DMS114 treated with DMSO at 0.1 percent for 48 hours (cell line): Measurements from ENCODE around the gene TEX2.
"Not testable (repeated sequence)": the region's sequence is repeated elsewhere in the genome, so short reads cannot be mapped to it uniquely, and the experiment has no call there.

Source experiments
- DNase-seq: peaks from one replicate; lab custom pipeline; 2025; ENCODE audit not compliant: unreplicated experiment; lab: John Stamatoyannopoulos, UW

The TEX2 gene

GRCh38 chr17:64185557-64185956 lies 77.5 kb downstream of the TEX2 start:
- DNase-seq = not testable (repeated sequence)

- no peak for DNase-seq
These were observed 78.0 kb downstream of the TEX2 start for GRCh38 chr17:64185101-64185500.

DNA sequence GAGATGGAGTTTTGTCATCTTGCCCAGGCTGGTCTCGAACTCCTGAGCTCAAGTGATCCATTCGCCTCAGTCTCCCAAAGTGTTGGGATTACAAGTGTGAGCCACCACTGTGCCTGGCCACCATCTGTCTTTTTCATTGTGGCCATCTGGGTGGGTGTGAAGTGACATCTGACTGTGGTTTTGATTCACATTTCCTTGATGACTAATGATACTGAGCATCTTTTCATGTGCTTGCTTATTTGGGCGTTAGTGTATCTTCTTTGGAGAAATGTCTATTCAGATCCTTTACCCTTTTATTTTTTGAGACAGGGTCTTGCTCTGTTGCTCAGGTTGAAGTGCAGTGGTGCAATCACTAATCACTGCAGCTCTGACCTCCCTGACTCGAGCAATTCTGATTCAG lies 79.2 kb downstream of the TEX2 start:
- no peak for DNase-seq

DNA sequence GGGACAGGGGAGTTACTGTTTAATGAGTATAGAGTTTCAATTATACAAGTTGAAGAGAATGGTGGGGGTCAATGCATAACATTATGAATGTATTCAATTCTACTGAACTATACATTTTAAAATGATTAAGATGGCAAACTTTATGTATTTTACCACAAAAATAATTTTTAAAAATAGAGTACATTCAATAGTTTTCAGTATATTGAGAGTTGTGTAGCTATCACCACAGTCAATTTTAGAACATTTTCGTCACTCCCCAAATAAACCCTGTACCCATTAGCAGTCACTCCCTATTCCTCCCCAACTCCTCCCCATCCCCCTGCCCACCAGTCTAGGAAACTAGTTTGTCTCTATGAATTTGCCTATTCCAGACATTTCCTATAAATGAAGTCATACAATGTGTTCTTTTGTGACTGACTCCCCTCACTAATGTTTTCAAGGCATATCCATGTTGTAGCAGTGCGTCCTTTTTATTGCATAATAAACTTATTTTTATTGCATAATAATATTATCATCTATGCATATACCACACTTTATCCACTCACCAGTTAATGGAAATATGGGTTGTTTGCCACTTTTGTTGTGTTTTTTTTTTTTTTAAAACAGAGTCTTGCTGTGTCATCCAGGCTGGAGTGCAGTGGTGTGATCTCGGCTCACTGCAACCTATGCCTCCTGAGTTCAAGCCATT lies 80.6 kb downstream of the TEX2 start:
- DNase-seq = no peak

- DNase-seq = no peak
These were observed 82.7 kb downstream of the TEX2 start for GRCh38 chr17:64180089-64181073.

DNA sequence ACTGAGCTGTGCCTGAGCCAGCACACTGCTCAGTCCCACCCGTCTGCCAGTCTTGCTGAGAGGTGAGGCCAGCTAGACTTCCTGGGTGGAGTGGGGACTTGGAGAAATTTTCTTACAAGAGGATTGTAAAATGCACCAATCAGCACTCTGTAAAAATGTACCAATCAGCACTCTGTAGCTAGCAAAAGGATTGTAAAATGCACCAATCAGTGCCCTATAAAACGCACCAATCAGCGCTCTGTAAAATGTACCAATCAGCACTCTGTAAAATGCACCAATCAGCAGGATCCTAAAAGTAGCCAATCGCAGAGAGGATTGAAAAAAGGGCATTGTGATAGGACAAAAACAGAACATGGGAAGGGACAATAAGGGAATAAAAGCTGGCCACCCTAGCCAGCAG lies 84.0 kb downstream of the TEX2 start:
- not testable (repeated sequence) for DNase-seq

- DNase-seq = no peak
These were observed 84.8 kb downstream of the TEX2 start for GRCh38 chr17:64178011-64178825.

DNA sequence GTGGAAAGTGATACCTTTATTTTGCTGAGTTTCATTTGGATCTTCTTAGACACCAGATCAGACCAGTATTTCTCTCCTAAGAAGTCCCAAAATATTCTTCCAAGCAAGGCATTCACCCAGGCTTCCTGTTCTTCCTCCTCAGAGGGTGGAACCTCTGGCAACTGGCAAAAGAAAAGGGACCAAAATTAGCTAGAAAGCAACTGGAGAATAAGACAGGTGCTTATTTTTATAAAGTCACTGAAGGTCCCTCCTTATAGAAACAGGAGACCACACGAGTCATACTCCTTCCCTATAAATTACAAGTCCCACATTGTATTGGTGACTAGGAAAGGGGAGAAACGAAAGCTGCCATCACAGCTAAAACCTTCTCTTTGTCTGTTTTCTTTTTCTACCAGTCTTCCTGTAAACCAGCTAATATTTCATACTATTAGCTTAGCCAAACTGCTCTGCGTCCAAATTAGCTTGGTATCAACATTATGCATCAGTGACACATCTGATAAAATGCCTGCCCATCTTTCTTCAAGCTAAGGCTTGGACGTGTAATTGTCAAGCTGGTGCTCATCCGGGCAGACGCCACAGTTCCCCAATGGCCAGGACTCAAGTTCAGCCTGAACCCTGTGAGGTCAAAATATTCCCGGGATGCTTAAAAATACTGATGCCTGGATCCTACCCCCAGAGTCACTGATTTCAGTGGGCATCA lies 85.6 kb downstream of the TEX2 start:
- no peak for DNase-seq

DNA sequence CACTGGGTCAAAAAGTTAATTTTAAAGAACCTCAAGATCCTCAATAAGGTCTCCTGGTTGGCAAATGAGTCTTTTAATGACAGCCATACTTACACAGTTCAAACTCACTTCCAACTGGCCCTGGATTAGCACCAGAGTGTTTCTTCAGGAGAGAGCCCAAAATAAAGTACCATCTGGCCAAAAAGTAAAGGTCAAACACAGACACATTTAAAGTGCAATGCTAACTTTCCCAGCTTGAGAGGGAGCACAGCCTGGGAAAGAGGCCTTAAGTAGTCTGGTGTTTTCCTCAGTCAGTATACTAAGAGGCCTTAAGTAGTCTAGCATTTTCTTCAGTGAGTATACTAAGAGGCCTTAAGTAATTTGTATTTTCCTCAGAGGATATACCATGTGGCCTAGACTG lies 86.5 kb downstream of the TEX2 start:
- DNase-seq = no peak

- DNase-seq = no peak
These were observed 88.2 kb downstream of the TEX2 start for GRCh38 chr17:64174686-64175456.

- DNase-seq = no peak
These were observed 89.4 kb downstream of the TEX2 start for GRCh38 chr17:64173646-64174045.

- DNase-seq = no peak
These were observed 90.5 kb downstream of the TEX2 start for GRCh38 chr17:64172510-64172909.

GRCh38 chr17:64171041-64171440 lies 92.0 kb downstream of the TEX2 start:
- no peak for DNase-seq

DNA sequence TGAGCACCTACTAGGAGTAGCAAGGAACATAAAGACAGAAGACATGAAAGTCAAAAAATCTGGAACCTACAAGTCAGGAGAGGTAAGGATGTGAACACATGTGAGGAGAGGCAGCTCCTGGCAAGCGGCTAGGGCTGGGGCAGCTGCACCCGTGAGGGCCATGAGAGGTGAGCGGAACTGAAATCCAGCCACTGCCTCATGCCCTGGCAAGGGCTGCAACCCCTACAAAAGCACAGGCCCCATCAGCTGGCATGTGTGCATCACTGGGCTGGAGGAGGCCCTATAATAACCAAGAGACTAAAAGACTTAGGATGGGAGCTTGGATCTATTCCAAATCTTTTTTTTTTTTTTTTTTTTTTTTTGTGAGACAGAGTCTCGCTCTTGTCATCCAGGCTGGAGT lies 92.8 kb downstream of the TEX2 start:
- DNase-seq = no peak

GRCh38 chr17:64167666-64168065 lies 95.4 kb downstream of the TEX2 start:
- not testable (repeated sequence) for DNase-seq

- DNase-seq = no peak
These were observed 96.2 kb downstream of the TEX2 start for GRCh38 chr17:64166876-64167275.

DNA sequence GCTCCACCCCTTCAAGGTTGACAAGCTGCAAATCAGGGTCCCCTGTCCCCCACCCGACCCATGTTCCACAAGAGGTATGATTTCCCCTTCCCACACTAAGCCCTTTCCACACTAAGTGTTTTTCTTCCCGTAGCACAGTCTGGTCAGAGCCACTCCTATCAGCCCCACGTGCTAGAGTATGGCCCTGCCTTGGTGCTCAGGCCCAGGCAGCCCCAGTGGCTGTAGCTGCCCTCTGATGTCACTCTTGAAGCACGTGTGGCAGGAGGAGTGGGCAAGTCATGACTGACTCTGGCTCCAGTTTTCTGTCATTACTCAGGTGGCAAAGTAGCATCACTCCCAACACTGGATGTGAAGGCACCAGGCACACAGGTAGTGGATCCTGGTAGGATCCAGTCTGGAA lies 97.7 kb downstream of the TEX2 start:
- DNase-seq = no peak

DNA sequence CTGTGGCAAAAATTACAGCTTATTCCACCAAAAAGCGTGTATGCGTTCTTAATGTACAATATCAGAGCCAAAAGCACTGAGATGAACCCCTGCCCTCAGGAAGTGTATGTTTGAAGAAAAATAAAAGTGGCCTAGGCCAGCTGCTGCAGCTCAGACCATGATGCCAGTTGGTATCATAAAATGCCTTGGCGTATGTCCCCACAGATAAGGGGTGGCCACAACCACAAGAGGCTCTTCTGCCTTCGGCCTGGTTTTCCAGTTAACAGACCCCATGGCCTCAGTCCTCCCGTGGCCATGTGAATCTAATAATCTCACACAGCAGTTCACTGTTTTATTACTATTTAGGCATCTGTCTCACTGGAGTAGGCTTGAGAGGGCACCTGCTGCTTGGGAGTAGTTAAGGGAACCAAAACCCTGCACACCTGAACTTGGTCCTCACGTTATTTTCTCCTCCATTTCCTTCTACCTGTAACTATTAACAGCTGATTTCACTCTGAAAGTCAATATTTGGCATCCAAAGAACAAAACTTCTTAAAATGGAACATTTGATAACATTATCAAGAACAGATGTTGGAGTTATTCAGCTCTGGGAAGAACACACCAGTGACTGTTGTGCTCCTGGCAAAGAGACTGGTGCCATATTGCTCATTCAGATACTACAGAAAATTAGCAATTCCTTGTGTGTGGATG lies 98.3 kb downstream of the TEX2 start:
- no peak for DNase-seq

- DNase-seq = no peak
These were observed 99.6 kb downstream of the TEX2 start for GRCh38 chr17:64163468-64163867.
